CD4-positive, alpha-beta T cell treated with Interleukin-2 at 100 ng/mL for 4 hours (primary cell): ENCODE measurements around the gene PTBP1.

ENCODE experiments used
- DNase-seq: peaks from one replicate; pipeline ENCODE4 v3.0.0-alpha.2; 2020; ENCODE audit warnings: low spot score

The PTBP1 gene

DNA sequence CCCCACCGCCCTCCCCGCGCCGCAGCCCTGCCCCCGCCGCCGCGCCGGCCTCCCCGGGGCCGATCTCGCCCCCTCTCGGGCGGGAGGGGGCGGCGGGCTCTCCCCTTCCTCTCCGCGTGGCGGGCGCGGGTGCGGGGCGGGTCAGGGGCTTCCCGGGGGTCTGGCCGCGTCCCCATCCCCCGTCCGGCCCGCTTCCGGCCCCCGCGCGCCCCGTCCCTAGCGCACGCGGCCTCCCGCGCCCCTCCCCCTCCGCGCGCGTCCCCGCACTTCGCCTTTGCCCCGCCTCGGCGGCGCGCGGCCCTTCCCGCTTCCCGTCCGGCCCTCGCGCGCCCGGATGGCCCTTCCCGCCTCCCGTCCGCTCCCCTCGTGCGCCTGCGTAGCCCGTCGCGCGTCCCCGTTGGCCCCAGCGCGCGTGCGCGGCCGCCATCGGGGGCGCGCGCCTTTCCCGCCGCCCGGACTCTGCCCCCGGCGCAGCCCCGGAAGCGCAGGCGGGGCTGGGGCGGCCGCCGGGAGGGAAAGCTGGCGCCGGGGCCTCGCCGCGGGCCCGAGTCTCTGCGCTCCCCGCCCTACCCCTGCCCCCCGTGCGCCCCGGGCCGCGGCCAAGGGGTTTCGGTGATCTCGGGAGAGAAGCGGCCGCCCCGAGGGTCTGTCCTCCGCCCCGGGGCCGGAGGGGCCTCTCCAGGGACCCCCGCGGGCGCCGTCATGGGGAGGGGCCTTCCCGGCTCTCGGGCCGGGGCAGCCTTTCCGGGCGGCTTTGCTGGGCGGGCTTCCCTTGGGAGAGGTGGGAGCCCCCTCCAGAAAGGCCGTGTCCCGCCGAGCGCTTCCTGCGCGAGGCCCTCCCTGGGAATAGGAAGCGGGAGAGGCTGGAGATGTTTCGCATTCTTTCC lies 519 bp downstream of the PTBP1 start:
- peak; percentile 87 for DNase-seq

DNA sequence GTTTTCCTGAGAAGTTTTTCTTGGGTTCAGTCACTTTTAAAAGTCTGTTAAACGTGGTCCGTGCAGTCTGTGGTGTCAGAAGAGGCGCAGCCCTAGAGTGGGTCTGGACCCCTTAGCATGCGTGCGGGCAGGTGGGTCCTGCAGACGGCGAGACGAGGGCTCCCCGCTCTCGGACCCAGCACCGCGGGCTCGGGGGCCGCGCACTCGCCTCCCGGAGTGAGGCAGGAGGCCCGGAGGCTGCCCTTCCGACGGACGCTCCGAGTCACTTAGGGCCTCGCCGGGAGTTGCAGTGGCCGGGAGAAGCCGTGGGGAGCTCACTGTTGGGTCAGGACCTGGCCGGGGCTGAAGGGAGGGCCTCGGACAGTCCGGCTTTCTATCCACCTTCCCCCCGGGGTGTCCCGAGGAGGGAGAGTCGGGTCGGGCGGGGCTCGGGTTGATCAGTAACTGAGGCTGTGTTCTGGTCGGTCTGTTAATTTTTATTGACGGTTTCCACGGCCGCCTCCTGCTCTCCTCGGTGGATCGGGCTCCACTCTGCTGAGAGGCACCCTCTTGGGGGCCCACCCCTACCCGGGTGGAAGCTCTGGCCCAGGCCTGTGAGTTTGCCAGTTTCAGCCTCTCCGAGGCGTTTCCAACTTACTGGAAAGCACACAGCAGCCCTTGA lies 1.3 kb downstream of the PTBP1 start:
- DNase-seq, result no peak

DNA sequence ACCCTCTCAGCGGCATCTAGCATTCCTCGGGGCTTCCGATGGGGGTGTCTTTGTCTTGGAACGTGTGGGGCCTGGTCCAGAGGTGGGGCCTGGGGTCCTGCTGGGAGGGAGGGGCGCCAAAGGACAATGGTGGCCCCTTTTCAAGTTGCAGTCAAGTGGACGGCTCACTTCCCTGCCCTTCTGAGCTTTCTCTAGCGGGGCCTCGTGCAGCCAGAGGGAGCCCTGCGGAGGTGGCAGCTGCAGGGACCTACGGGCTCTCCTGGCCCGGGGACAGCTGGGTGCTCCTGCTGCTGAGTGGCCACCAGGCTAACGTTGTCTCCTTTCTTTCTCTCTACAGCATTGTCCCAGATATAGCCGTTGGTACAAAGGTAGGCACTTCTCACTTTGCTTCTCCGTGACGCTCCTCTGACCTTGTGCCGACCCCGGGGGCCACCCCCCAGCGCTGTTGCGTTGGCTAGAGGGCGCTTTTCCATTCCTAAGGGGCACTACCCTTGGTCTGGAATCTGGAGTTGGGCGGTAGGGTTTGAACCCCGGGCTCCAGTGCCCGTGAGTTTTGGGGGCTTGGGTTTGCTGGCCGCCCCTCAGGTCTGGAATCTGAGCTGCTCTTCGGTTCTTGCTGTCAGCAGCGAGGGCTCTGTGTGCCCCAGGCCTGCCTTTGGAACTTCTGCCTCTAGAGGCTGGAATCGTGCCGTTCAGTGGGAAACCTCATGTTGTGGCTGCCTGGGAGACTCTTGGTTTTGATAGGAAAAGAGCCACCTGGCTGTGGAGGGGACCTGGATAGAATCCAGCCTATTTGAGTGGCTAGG lies 2.0 kb downstream of the PTBP1 start:
- peak; percentile 7 for DNase-seq

DNA sequence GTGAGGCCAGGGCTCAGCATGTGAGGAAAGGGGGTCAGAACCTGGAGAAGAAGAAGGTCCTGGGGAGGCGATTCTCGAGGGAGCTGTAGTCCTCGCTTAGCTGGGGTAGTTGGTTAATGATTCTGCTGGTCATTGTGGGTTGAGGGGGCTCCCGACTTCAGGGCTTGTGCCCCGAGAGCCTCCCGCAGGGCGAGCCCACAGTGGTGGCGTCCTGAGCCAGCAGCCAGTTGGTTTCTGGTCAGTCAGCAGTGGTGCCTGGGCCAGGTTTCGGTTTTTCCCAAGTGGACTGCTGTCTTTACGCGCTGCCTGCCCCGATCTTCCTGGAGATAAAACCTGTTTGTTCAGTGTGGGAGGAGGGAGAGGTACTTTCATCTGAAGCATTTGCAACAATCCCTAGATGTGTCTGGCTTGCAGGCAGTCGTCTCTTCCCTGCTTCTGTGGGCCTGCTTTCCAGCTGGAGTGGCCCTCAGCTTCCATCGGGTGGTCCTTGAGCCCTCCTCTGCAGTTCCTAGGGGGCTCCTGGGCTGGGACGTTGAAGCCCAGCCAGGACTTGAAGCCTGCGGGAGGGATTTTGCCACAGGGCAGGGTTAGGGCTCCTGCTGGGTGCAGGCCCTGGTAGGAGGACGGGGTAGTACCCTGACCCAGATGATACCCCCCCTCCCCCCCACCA lies 3.2 kb downstream of the PTBP1 start:
- no peak for DNase-seq

DNA sequence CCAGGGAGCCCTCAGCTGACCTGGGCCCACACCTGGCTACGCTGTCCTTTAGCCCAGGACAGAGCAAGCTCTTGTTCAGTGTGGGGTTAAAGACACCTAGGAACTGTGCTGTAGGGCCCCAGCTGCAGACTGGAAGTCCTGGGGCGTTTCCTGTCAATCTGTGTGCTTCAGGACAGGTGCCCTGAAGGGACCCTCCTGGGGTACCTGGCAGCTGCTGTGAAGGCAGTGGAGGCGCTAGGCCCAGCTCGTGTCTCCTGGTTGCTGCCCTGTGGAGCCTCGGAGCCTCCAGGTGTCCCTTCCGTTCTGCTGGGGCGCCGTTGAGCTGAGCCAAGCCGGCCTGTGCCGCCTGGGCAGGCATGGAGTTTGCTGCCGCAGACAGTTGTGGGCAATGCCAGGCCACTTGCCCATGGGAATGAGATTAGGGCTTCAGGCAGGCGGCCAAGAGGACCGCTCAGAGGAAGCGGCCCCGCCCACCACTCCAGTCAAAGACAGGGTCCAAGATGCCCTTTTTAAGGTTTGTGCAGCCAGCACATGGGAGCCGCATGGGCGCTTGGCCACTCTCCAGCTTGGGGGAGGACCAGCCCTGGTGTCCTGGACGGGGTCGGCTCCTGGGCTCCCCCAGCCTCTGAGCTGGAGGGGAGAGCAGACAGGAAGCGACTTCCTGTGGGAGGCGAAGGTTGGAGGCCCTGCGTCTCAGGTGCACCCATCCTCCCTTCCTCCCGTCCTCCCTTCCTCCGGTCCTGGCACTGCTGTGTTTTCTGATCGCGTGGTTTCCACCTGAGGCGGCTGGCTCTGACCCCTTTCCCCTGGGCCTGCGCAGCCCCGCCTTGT lies 4.0 kb downstream of the PTBP1 start:
- no peak for DNase-seq

DNA sequence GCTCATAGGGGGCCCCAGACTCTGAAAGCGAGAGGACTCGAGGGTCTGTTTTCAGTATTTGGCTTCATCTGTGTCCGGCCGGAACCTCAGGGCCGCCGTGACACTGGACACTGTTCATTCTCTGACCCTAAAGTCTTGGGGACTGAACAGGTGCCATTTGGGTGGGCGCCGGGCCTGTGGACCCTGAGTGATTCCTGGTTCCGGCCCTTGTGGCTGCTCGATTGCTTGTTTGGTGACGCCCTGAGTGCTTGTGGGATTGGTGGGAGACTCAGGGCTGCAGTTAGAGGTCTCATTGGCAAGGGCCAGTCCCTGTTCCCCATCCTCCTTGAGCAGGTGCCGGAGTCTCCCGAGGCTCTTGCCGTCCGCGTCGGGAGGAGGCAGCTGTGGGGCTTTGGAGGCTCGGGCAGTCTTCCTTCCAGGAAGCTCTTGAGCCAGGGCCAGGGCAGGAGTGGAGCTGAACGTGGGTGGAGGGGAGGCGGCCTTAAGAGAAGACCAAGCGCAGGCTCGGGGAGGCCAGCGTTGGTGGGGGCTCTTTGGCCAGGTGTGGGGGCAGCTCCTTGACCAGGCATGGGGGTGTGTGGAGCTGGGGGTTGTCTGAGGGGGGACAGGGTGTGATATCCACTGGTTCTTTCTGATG lies 4.7 kb downstream of the PTBP1 start:
- DNase-seq, result no peak

DNA sequence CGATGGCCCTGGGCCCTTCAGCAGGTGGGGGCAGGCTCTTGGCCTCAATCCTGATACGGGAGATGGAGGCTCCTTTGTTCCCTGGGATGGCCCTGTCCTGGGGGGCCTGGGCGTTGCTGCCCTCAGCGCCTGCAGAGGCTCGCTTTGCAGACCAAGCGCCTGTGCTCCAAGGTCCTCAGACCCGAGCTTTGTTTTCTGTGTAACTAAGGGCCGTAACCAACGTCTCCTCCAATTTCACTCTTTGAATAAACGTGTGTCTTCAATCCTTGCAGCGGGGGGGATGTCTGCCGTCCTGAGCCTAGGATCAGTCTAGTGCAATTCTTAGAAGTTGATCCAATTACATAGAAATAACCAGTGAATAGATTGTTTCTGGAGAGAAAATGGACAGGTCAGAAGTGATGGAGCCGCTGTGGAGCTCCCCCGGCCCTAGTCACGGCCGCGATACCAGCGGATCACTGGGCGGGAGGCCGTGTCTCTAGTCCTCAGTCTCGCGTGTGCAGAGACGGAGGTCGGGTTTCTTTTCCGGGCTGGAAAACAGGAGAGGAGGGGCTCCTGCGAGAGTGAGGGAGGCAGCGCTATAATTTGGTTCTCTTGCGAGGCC lies 5.3 kb downstream of the PTBP1 start:
- no peak for DNase-seq

DNA sequence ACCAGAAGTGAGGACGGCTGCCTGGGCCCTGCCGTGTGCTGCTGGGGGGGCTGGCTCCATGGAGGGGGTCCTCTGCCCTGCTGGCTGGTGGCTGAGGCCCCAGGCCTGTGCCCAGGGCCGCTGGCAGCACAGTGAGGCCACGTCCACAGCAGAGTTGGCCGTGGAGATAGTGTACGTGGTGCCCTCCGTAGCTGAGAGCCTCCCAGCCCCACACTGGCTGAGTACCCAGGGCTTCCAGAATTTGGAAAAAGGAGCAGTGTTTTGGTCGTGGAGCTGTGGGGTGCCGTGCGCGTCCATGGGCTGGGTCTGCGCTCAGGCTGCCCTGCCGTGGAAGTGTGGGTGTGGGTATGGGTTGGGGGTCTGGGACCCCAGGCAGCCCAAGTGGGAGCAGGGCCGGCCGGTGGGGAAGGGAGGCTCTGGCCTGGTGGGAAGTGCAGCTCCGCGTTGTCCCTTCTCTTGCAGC lies 5.9 kb downstream of the PTBP1 start:
- DNase-seq, result no peak

DNA sequence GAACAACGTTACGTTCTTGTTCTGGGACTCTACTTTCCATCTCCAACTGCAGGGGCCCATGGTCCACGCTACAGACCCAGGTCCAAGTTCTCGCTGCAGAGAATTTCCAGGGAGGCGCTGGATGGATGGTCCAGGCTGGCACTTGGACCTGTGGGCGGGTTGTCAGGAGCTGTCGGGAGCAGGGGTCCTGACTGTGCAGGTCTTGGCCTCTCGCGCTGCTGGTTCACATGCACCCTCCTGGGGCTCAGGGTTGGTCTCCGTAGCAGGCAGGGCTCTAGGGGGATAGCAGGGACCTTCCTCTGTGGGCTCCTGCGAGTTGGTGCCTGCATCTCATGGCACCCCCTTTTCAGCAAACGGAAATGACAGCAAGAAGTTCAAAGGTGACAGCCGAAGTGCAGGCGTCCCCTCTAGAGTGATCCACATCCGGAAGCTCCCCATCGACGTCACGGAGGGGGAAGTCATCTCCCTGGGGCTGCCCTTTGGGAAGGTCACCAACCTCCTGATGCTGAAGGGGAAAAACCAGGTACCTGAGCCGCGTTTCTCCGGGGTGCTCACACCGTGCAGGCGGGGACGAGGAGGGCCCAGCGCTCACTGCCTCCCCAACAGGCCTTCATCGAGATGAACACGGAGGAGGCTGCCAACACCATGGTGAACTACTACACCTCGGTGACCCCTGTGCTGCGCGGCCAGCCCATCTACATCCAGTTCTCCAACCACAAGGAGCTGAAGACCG lies 6.6 kb downstream of the PTBP1 start:
- no peak for DNase-seq

DNA sequence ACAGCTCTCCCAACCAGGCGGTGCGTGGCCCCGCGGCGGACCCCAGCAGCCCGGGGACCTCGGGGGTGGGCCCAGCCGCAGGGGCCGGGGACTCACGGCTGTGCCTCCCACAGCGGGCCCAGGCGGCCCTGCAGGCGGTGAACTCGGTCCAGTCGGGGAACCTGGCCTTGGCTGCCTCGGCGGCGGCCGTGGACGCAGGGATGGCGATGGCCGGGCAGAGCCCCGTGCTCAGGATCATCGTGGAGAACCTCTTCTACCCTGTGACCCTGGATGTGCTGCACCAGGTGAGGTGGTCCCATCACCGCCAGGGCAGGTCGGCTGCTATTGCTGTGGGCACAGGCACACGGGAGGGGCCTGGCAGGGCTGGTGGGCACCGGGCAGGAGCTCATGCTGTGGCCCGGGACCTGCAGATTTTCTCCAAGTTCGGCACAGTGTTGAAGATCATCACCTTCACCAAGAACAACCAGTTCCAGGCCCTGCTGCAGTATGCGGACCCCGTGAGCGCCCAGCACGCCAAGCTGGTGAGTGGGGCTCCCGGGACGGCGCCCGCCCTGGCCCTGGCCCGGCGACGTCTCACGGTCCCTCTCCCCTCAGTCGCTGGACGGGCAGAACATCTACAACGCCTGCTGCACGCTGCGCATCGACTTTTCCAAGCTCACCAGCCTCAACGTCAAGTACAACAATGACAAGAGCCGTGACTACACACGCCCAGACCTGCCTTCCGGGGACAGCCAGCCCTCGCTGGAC lies 7.3 kb downstream of the PTBP1 start:
- DNase-seq, result no peak

DNA sequence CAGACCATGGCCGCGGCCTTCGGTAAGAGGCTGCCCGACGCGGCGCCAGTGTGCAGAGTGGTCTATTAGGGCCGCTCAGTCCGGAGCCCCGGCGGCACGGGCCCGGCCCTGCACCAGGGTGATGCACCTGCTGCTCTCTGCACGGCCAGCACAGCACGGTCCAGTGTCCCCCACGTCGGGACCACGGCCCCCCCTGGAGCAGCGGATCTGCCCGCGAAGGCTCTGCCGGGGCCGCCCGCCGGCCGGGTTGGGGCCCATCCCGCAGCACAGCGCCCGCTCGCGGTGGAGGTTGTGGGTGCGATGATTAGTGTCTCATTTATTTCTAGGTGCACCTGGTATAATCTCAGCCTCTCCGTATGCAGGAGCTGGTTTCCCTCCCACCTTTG lies 7.9 kb downstream of the PTBP1 start:
- DNase-seq, result no peak

DNA sequence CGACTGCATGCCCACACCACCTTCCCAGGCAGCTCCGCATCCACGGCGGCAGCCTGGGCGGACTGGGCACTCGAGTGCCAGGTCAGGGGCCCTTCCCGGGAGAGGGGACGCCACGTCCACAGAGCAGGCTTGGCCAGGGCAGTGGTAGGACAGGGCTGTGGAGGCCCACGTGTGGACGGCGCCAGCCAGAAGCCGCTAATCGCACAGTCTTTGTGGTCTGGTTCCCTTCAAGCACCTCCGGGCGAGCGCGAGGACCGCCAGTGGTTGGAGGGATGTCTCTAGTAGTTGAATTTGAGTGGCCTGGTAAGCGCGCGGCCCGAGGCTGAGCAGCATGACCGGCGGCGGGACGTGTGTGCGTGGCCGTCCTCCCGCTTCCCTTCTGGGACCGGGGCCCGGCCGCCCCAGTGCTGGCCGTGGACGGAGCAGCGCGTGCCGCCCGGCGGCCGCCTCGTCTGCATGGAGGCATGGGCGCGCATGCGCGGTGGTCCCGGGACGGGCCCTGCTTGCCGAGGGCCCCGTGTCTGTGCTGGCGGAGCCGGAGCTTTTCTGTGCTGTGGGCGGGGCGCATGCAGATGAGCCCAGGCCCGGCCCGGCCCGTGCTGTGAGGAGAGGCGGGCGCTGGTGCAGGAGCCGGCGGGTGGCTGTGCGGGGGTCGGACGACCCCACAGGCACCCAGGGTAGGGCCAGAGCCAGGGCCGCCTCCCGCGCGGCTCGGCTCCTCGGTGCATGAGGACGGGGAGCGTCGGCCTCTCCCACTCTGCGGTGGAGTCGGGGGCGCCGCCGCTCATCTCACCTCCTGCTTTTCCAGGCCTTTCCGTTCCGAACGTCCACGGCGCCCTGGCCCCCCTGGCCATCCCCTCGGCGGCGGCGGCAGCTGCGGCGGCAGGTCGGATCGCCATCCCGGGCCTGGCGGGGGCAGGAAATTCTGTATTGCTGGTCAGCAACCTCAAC lies 8.6 kb downstream of the PTBP1 start:
- DNase-seq, result no peak

DNA sequence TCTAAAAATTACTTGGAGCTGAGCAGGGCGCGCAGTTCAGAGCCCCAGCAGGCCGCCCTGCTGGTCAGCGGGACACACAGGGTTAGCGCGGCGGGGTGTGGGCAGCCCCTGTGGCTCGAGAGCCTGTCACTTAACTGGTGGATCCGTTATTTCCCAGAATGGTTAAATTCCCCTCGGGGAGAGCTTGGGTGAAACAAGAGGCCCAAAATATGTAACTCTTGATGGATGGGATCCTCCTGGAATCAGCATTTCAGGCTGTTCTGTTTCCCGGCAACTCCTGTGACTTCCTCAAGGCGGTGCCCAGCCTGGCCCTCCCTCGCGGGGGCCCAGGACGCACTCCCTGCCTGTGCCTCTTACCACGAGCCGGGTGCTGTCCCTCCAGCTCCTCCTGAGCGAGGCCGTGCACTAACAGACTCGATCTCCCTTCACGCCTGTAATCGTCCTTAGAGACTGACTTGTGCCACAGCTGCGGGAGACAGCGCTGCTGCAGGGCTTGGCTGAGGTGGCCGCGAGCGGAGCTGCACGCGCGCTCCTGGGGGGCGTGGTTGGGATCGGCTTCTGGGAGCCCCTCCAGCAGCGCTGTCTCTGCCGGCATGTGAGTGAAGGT lies 9.7 kb downstream of the PTBP1 start:
- no peak for DNase-seq

DNA sequence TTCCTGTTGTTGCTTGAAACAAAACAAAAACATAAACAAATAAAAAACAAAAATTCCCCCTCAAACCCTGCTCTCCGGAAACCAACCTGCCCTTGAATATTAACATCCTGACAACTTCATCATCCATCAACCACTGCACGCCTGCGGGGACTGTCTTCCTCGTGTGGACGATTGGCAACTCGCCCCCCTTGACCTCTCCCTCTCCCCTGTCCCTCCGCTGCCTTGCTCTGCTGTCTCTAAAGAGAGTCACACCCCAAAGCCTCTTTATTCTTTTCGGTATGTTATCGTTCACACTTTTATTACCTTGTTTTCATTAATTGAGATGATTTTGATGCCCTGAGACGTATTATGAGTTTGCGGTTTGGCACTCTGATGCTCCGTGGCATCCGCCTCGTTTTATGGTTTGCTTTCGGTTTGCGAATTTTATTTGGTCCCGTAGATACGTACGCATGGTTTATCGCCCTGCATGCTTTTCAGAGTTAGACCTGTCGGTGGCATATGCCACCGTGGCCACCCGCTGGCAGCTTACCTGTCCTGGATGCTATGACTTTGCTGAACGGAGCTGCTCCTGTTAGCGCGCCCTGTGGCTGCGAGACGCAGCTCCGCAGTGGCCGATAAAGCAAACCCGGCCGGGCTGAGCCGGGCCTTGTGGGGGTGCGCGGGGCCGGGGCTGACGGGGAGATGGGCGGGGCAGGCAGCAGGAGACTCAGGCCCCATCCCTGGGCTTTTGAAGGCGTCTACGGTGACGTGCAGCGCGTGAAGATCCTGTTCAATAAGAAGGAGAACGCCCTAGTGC lies 10.6 kb downstream of the PTBP1 start:
- no peak for DNase-seq

DNA sequence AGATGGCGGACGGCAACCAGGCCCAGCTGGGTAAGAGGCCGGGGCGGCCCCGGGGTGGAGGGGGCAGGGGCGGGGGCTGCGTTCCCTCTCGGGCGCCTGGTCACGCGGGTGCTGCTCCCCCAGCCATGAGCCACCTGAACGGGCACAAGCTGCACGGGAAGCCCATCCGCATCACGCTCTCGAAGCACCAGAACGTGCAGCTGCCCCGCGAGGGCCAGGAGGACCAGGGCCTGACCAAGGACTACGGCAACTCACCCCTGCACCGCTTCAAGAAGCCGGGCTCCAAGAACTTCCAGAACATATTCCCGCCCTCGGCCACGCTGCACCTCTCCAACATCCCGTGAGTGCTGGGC lies 11.1 kb downstream of the PTBP1 start:
- DNase-seq, result no peak

DNA sequence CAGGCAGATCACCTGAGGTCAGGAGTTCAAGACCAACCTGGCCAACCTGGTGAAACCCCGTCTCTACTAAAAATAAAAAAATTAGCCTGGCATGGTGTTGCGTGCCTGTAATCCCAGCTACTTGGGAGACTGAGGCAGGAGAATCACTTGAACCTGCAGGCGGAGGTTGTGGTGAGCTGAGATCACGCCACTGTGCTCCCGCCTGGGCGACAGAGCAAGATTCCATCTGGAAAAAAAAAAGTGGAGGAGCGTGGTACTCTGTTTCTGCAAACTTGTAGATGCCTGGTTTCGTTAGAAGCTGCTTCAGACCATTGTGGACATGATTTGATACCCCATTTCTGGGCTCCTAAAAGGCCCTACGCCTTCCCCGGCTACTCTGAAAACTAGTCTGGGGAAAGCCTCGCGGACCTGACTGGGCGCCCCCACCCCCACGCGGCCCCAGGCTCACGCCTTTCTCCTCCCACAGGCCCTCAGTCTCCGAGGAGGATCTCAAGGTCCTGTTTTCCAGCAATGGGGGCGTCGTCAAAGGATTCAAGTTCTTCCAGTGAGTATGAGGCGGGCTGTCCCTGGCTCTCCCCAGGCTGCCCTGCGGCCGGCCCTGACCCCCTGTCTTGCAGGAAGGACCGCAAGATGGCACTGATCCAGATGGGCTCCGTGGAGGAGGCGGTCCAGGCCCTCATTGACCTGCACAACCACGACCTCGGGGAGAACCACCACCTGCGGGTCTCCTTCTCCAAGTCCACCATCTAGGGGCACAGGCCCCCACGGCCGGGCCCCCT lies 13.0 kb downstream of the PTBP1 start:
- DNase-seq, result no peak
